Panc1 (cell line): ENCODE measurements around the gene NTN5. TPM values are rescaled to one million over a fixed set of nuclear protein-coding genes. Genes with fewer than 3 reads are reported as not detected.

Experiments used
- ATAC-seq: fragments of 200-7000 bp; cut with Tn5 transposase; 2 replicates; pipeline ENCODE4 v1.9.1; 2020; ENCODE audit warnings: mild to moderate bottlenecking, moderate library complexity
- BruUV-seq: library from RNA; stranded (reverse); fragments of 400-500 nt; replicated peaks from 2 replicates; lab custom pipeline; 2021; lab: Mats Ljungman, UMichigan
- CTCF ChIA-PET: fragments of 300-600 bp; sonication (Branson Sonifier 250); formaldehyde crosslinking; loops from one replicate; lab custom pipeline; 2022; ENCODE audit warnings: antibody characterized with exemption; lab: Charles Lee
- POLR2A ChIA-PET: fragments of 300-600 bp; sonication (Branson Sonifier 250); formaldehyde crosslinking; loops from one replicate; lab custom pipeline; 2022; ENCODE audit warnings: antibody characterized with exemption; lab: Charles Lee
- DNase-seq: peaks from one replicate; pipeline ENCODE4 v3.0.0-alpha.2; 2010; ENCODE audit warnings: low read depth, low spot score
- H3K27ac ChIP-seq: 2 replicates; pipeline ENCODE4 v1.5.1; 2011; ENCODE audit warnings: mild to moderate bottlenecking, low read length, inconsistent platforms
- H3K27me3 ChIP-seq: fragments of 200-500 bp; sonication (Bioruptor generic); 2 replicates; pipeline ENCODE4 v1.6.0; 2014; ENCODE audit warnings: low read length, inconsistent platforms; ENCODE audit not compliant: control insufficient read depth, insufficient read depth
- H3K36me3 ChIP-seq: fragments of 200-500 bp; sonication (Bioruptor generic); 2 replicates; pipeline ENCODE4 v1.5.1; 2014; ENCODE audit warnings: inconsistent platforms, mild to moderate bottlenecking, low read length, moderate library complexity; ENCODE audit not compliant: control insufficient read depth, insufficient read depth
- H3K4me1 ChIP-seq: 2 replicates; pipeline ENCODE4 v1.5.1; 2011; ENCODE audit warnings: inconsistent platforms, mild to moderate bottlenecking, low read length, moderate library complexity; ENCODE audit not compliant: control insufficient read depth, insufficient read depth
- H3K4me3 ChIP-seq, 2 experiments: 2 replicates each; pipeline ENCODE4 v1.5.1; 2011 to 2012; ENCODE audit warnings: low read depth in 2 of 2, low read length in 2 of 2, mild to moderate bottlenecking in 2 of 2, inconsistent platforms in 1 of 2, moderate library complexity in 1 of 2
- H3K9me3 ChIP-seq: fragments of 200-500 bp; sonication (Bioruptor generic); 2 replicates; pipeline ENCODE4 v1.5.1; 2014; ENCODE audit warnings: low read depth, mild to moderate bottlenecking, inconsistent platforms, low read length, moderate library complexity; ENCODE audit not compliant: control insufficient read depth, insufficient read depth
- CTCF ChIP-seq: fragments of 450-650 bp; IDR thresholded peaks from 2 replicates; pipeline ENCODE4 v1.5.1; 2017; ENCODE audit warnings: mild to moderate bottlenecking
- POLR2AphosphoS5 ChIP-seq: IDR thresholded peaks from 2 replicates; pipeline ENCODE4 v1.6.1; 2012; ENCODE audit warnings: mild to moderate bottlenecking, low read depth, low read length, moderate library complexity
- REST ChIP-seq, 2 experiments: IDR thresholded peaks; 2 replicates each; pipeline ENCODE4 v1.6.1; 2011 to 2012; ENCODE audit warnings: low read depth in 2 of 2, control low read depth in 1 of 2, low read length in 1 of 2, mild to moderate bottlenecking in 1 of 2, moderate library complexity in 1 of 2; ENCODE audit not compliant: insufficient read depth in 1 of 2
- SIN3A ChIP-seq: IDR thresholded peaks from 2 replicates; pipeline ENCODE4 v1.6.1; 2012; ENCODE audit warnings: low read depth, mild to moderate bottlenecking, low read length, moderate library complexity, borderline replicate concordance; ENCODE audit not compliant: insufficient read depth
- TCF7L2 ChIP-seq: IDR thresholded peaks from 2 replicates; pipeline ENCODE4 v1.6.1; 2011; ENCODE audit warnings: mild to moderate bottlenecking, low read depth, low read length, inconsistent platforms
- in situ Hi-C: cut with HindIII; loops from 2 replicates; pipeline ENCODE4 v1.10.0; 2016; ENCODE audit warnings: low sequenced_read_pairs, low pct_unique_long_range_greater_than_20kb
- intact Hi-C: fragments of 100-400 bp; cut with micrococcal nuclease; formaldehyde crosslinking; loops from one replicate; pipeline ENCODE4 v1.10.0; 2022; ENCODE audit not compliant: unreplicated experiment
- total RNA-seq: library from RNA; stranded (reverse); gene quantifications from one replicate; pipeline ENCODE4 v1.2.1, GENCODE V29; 2021; ENCODE audit not compliant: unreplicated experiment

Gene NTN5
- total RNA-seq, 1 experiment from 2014 or later: 0.23 TPM

DNA sequence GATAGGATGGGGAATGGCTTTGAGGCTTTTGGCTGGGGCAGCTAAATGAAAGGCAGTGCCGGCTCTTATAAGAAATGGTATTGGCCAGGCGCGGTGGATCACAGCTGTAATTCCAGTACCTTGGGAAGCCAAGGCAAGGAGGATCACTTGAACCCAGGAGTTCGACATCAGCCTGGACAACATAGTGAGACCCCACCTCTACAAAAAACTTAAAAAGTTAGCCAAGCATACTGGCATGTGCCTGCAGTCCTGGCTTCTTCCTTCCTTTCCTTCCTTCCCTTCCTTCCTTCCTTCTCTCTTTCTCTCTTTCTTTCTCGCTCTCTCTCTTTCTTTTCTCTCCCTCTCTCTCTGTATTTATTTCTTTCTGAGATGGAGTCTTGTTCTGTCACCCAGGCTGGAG lies 30.0 kb downstream of the NTN5 start:
- peaks cover 8% of the 10 kb centered on the region for H3K4me1 ChIP-seq
- CTCF ChIA-PET: no interaction called here

GRCh38 chr19:48641850-48642249 lies 31.0 kb downstream of the NTN5 start:
- in situ Hi-C loops (no loop called here), intact Hi-C loops (no loop called here)
- ATAC-seq (no peak), DNase-seq (no peak)
- Histone ChIP-seq H3K27me3 (no peaks in the 10 kb centered on the region), H3K4me3 (no peak overlapping the region), H3K4me1 (peaks cover 6% of the 10 kb centered on the region), H3K27ac (no peak overlapping the region), H3K9me3 (no peaks in the 10 kb centered on the region), H3K36me3 (no peaks in the 10 kb centered on the region; the same call in 1 of the 2 replicates)
- TF ChIP-seq CTCF: no peak
- TF ChIP-seq TCF7L2: no peak
- no peak for TF ChIP-seq REST (IDR thresholded peaks at IDR 0.05; ENCODE audit: insufficient read depth in 1 of 2, low read depth in 2 of 2, low read length in 1 of 2)
- TF ChIP-seq SIN3A: no peak
- TF ChIP-seq POLR2AphosphoS5: no peak
- POLR2A ChIA-PET: no interaction called here
- BruUV-seq: no TSS peak
- CTCF ChIA-PET: interaction anchor here (0.6 kb wide), 1 partner anchor 42 kb away, joined by 6 read pairs; no protein-coding TSS in a partner anchor

More for the DNA sequence above, 30.0 kb downstream of the NTN5 start:
- ATAC-seq (no peak), DNase-seq (no peak)
- no peaks in the 10 kb centered on the region for H3K9me3 ChIP-seq
- H3K4me3 ChIP-seq: no peak overlapping the region
- BruUV-seq: no TSS peak
- no peaks in the 10 kb centered on the region for H3K36me3 ChIP-seq
- intact Hi-C loops (no loop called here), in situ Hi-C loops (no loop called here)
- TF ChIP-seq POLR2AphosphoS5: no peak
- no peak for TF ChIP-seq REST (IDR thresholded peaks at IDR 0.05; ENCODE audit: insufficient read depth in 1 of 2, low read depth in 2 of 2, low read length in 1 of 2)
- TF ChIP-seq TCF7L2: no peak
- TF ChIP-seq SIN3A: no peak
- TF ChIP-seq CTCF: no peak
- H3K27me3 ChIP-seq: no peaks in the 10 kb centered on the region
- no peak overlapping the region for H3K27ac ChIP-seq
- POLR2A ChIA-PET: no interaction called here
